Thymus (tissue), 11 donors: Measurements from ENCODE around the gene TBX21. TPM values are rescaled to one million over a fixed set of nuclear protein-coding genes. Genes with fewer than 3 reads are reported as not detected.
A peak's percentile ranks its signal among the peaks of the same experiment; 100 is the strongest.

Source experiments
- DNase-seq, 9 donors: peaks; one replicate each; pipeline ENCODE4 v3.0.0-alpha.2; 2013; ENCODE audit warnings: low spot score in 9 of 9, low read depth in 6 of 9, missing footprints in 1 of 9
- H3K27ac ChIP-seq, 2 donors: one replicate each; pipeline ENCODE4 v1.5.1; 2013; ENCODE audit warnings: control low read depth in 1 of 2, low read depth in 1 of 2, low read length in 1 of 2, mild to moderate bottlenecking in 1 of 2, moderate library complexity in 1 of 2
- H3K27me3 ChIP-seq, 2 donors: one replicate each; pipeline ENCODE4 v1.5.1; 2013; ENCODE audit warnings: low read length in 1 of 2; ENCODE audit not compliant: control insufficient read depth in 2 of 2, insufficient read depth in 1 of 2
- H3K36me3 ChIP-seq, 2 donors: one replicate each; pipeline ENCODE4 v1.5.1; 2013; ENCODE audit warnings: low read length in 1 of 2, mild to moderate bottlenecking in 1 of 2, moderate library complexity in 1 of 2; ENCODE audit not compliant: control insufficient read depth in 2 of 2, insufficient read depth in 2 of 2
- H3K4me1 ChIP-seq, 2 donors: one replicate each; pipeline ENCODE4 v1.5.1; 2013; ENCODE audit warnings: low read length in 2 of 2; ENCODE audit not compliant: control insufficient read depth in 2 of 2, insufficient read depth in 2 of 2
- H3K4me3 ChIP-seq, 2 donors: one replicate each; pipeline ENCODE4 v1.5.1; 2013; ENCODE audit warnings: low read length in 2 of 2, control low read depth in 1 of 2, mild to moderate bottlenecking in 1 of 2
- H3K9me3 ChIP-seq, 2 donors: one replicate each; pipeline ENCODE4 v1.5.1; 2013; ENCODE audit warnings: low read length in 1 of 2, mild to moderate bottlenecking in 1 of 2; ENCODE audit not compliant: control insufficient read depth in 2 of 2, insufficient read depth in 1 of 2
- WGBS: extraction: QIAGEN DNeasy Blood & Tissue Kit; methylation state at CpG from one replicate; pipeline ENCODE4 v1.1.7; 2013; 5-methylcytosine and 5-hydroxymethylcytosine counted together
- polyA plus RNA-seq: library from polyadenylated mRNA; stranded (reverse); fragments of 200-250 nt; gene quantifications from one replicate; pipeline ENCODE4 v1.2.3, GENCODE V29; 2013
- total RNA-seq: library from RNA; stranded (reverse); fragments of 120-200 nt; gene quantifications from one replicate; pipeline ENCODE4 v1.2.4, GENCODE V29; 2013
- donor health status: healthy.

The TBX21 gene
- total and polyA plus RNA-seq, 2 donors, result 1.6 TPM

DNA sequence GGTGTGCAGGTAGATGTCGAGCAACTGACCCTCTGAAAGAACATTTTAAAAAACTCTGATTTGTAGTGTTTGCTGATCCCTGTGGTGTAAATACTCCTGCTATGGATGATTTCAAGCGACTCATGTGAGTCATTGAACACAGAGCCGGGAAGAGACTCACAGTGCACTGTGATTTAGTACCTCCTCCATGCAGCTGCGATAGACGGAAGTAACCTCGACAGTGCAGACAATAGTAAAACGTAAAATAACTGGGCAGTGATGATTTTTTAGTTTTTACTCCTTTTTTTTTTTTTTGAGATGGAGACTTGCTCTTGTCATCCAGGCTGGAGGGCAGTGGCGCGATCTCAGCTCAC is 8.7 kb downstream of the TBX21 start:
- Histone ChIP-seq H3K9me3 (no peaks in the 10 kb centered on the region), H3K27ac (no peak overlapping the region), H3K4me1 (peaks cover 0 to 4% of the 10 kb centered on the region in 2 donors), H3K4me3 (no peak overlapping the region), H3K27me3 (peaks cover 3 to 30% of the 10 kb centered on the region in 2 donors), H3K36me3 (no peaks in the 10 kb centered on the region)
- no peak for DNase-seq
- 94% methylated on average over 9 of the region's 9 CpGs for WGBS

GRCh38 chr17:47742319-47743181 is 9.5 kb downstream of the TBX21 start:
- no peaks in the 10 kb centered on the region for H3K36me3 ChIP-seq
- H3K27ac ChIP-seq, result no peak overlapping the region
- peaks cover 3 to 30% of the 10 kb centered on the region in 2 donors for H3K27me3 ChIP-seq
- DNase-seq, result peak in 4 of 9 donors; percentile 52 to 64 (median 60)
- WGBS, result 44% methylated on average over 26 of the region's 26 CpGs
- peaks cover 0 to 4% of the 10 kb centered on the region in 2 donors for H3K4me1 ChIP-seq
- H3K4me3 ChIP-seq, result no peak overlapping the region
- no peaks in the 10 kb centered on the region for H3K9me3 ChIP-seq

DNA sequence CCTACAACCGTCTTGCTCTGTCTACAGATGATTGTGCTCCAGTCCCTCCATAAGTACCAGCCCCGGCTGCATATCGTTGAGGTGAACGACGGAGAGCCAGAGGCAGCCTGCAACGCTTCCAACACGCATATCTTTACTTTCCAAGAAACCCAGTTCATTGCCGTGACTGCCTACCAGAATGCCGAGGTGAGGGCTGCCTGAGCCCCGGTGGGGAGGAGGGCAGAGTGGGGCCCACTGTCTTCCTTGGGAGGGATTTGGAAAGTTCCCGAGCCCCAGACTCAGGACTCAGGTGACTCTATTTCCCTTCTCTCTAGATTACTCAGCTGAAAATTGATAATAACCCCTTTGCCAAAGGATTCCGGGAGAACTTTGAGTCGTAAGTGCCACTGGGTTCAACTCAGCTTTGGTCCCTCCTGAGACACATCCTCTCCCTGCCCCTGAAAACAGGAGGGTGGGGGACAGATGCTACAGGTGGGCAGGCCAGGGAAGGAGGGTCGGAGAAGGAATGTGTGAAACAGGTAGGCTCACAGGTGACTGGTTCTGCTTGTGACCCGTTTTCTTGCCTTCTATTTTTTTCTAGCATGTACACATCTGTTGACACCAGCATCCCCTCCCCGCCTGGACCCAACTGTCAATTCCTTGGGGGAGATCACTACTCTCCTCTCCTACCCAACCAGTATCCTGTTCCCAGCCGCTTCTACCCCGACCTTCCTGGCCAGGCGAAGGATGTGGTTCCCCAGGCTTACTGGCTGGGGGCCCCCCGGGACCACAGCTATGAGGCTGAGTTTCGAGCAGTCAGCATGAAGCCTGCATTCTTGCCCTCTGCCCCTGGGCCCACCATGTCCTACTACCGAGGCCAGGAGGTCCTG is 11.4 kb downstream of the TBX21 start:
- Histone ChIP-seq H3K4me3 (no peak overlapping the region), H3K36me3 (no peaks in the 10 kb centered on the region), H3K9me3 (no peaks in the 10 kb centered on the region), H3K27ac (no peak overlapping the region), H3K27me3 (peaks cover 3 to 30% of the 10 kb centered on the region in 2 donors), H3K4me1 (peaks cover 0 to 4% of the 10 kb centered on the region in 2 donors)
- no peak for DNase-seq
- WGBS, result 60% methylated on average over 22 of the region's 22 CpGs

GRCh38 chr17:47745037-47745380 is 12.0 kb downstream of the TBX21 start:
- Histone ChIP-seq H3K4me3 (no peak overlapping the region), H3K36me3 (no peaks in the 10 kb centered on the region), H3K27me3 (peaks cover 3 to 30% of the 10 kb centered on the region in 2 donors), H3K9me3 (no peaks in the 10 kb centered on the region), H3K4me1 (peaks cover 0 to 4% of the 10 kb centered on the region in 2 donors), H3K27ac (no peak overlapping the region)
- WGBS, result 84% methylated on average over 10 of the region's 10 CpGs
- DNase-seq, result no peak

DNA sequence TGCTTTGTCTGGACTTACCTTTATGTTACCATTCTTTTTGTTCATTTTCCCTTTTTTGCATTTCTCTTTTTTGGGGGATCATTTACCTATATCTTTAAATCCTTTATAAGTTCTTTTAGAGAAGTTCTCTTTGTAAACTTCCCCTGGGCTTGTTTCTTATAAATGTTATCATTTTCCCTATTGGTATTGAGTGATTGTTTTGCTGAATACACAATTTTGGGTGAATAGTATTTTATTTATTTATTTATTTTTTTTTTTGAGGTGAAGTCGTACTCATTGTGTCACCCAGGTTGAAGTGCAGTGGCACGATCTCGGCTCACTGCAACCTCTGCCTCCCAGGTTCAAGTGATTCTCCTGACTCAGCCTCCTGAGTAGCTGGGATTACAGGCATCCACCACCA is 18.4 kb downstream of the TBX21 start:
- H3K9me3 ChIP-seq, result peaks cover 0 to 11% of the 10 kb centered on the region in 2 donors
- no peaks in the 10 kb centered on the region for H3K27me3 ChIP-seq
- no peaks in the 10 kb centered on the region for H3K36me3 ChIP-seq
- no peak for DNase-seq
- no peak overlapping the region for H3K27ac ChIP-seq
- H3K4me3 ChIP-seq, result no peak overlapping the region
- WGBS, result 95% methylated on average over 3 of the region's 3 CpGs
- H3K4me1 ChIP-seq, result no peaks in the 10 kb centered on the region

- WGBS, result 64% methylated on average over 1 of the region's 1 CpG
These were observed 24.4 kb downstream of the TBX21 start for GRCh38 chr17:47757386-47757785.

GRCh38 chr17:47760409-47761140 is 27.5 kb downstream of the TBX21 start:
- Histone ChIP-seq H3K9me3 (peaks cover 0 to 9% of the 10 kb centered on the region in 2 donors), H3K4me1 (no peaks in the 10 kb centered on the region), H3K4me3 (no peak overlapping the region), H3K27ac (no peak overlapping the region), H3K27me3 (no peaks in the 10 kb centered on the region), H3K36me3 (no peaks in the 10 kb centered on the region)
- 81% methylated on average over 5 of the region's 5 CpGs for WGBS
- DNase-seq, result no peak

More at GRCh38 chr17:47757386-47757785, 24.4 kb downstream of the TBX21 start:
- no peak overlapping the region for H3K4me3 ChIP-seq
- H3K4me1 ChIP-seq, result no peaks in the 10 kb centered on the region
- no peaks in the 10 kb centered on the region for H3K36me3 ChIP-seq
- H3K27me3 ChIP-seq, result no peaks in the 10 kb centered on the region
- no peak overlapping the region for H3K27ac ChIP-seq
- DNase-seq, result no peak
- peaks cover 0 to 11% of the 10 kb centered on the region in 2 donors for H3K9me3 ChIP-seq

GRCh38 chr17:47762728-47763127 is 29.7 kb downstream of the TBX21 start:
- no peaks in the 10 kb centered on the region for H3K4me1 ChIP-seq
- H3K27me3 ChIP-seq, result no peaks in the 10 kb centered on the region
- H3K4me3 ChIP-seq, result no peak overlapping the region
- peaks cover 0 to 3% of the 10 kb centered on the region in 2 donors for H3K9me3 ChIP-seq
- WGBS, result 95% methylated on average over 2 of the region's 2 CpGs
- DNase-seq, result no peak
- H3K36me3 ChIP-seq, result no peaks in the 10 kb centered on the region
- H3K27ac ChIP-seq, result no peak overlapping the region
